Body of pancreas (tissue), 4 donors: ENCODE data around the gene GRIK4. TPM values are rescaled to one million over a fixed set of nuclear protein-coding genes. Genes with fewer than 3 reads are reported as not detected.

Experiments used
- ATAC-seq: fragments of 150-250 bp; one replicate; pipeline ENCODE4 v1.9.1; 2016
- DNase-seq, 4 donors: peaks; one replicate each; pipeline ENCODE4 v3.0.0-alpha.2; 2019
- H3K27ac ChIP-seq, 4 donors: fragments of 200-600 bp; sonication (generic); 1 replicate in 3 of 4; 2 replicates in 1 of 4; pipeline versions ENCODE4 v1.5.1 to v1.6.1; 2016 to 2019; ENCODE audit warnings: mild to moderate bottlenecking in 1 of 4, mixed read lengths in 1 of 4, moderate library complexity in 1 of 4
- H3K27me3 ChIP-seq, 2 donors: fragments of 200-600 bp; sonication (generic); one replicate each; pipeline ENCODE4 v1.6.0; 2016; ENCODE audit warnings: mild to moderate bottlenecking in 1 of 2
- H3K36me3 ChIP-seq, 2 donors: fragments of 200-600 bp; sonication (generic); replicated peaks in 1 of 2; 2 replicates each; pipeline ENCODE4 v1.5.1; 2016; ENCODE audit warnings: low read depth in 2 of 2; ENCODE audit not compliant: insufficient read depth in 1 of 2
- H3K4me1 ChIP-seq: fragments of 200-600 bp; sonication (generic); one replicate; pipeline ENCODE4 v1.6.0; 2016
- H3K4me3 ChIP-seq, 2 donors: fragments of 200-600 bp; sonication (generic); 1 replicate in 1 of 2; 2 replicates in 1 of 2; pipeline ENCODE4 v1.5.1; 2016 to 2019
- H3K9me3 ChIP-seq, 3 donors: fragments of 200-600 bp; sonication (generic); 1 replicate in 2 of 3; 2 replicates in 1 of 3; pipeline ENCODE4 v1.5.1; 2016
- POLR2A ChIP-seq, 3 donors: fragments of 450-650 bp; IDR thresholded peaks; one replicate each; pipeline ENCODE4 v1.6.1; 2016; ENCODE audit warnings: antibody characterized with exemption in 3 of 3, mild to moderate bottlenecking in 2 of 3
- WGBS, 2 donors: methylation state at CpG; one replicate each; pipeline ENCODE4 v1.1.5; 2017; 5-methylcytosine and 5-hydroxymethylcytosine counted together
- intact Hi-C: fragments of 100-400 bp; cut with DNase I; formaldehyde crosslinking; loops from one replicate; pipeline ENCODE4 v1.15.1; 2023
- total RNA-seq, 2 donors: library from RNA; depleted of rRNA; stranded (reverse); fragments of >200 nt; gene quantifications; one replicate each; pipeline ENCODE4 v1.1.0, GENCODE V29; 2016
- TF ChIP-seq, protein P1 (sequence below), 7 experiments: fragments of 450-650 bp in 4 of 7; fragments of 200-600 bp in 3 of 7; sonication (generic) in 3 of 7; IDR thresholded peaks; one replicate each; pipeline ENCODE4 v1.5.1; 2016 to 2019; ENCODE audit warnings: antibody characterized with exemption in 7 of 7

Gene GRIK4
- total RNA-seq, 2 donors from 2014 or later = not detected

DNA sequence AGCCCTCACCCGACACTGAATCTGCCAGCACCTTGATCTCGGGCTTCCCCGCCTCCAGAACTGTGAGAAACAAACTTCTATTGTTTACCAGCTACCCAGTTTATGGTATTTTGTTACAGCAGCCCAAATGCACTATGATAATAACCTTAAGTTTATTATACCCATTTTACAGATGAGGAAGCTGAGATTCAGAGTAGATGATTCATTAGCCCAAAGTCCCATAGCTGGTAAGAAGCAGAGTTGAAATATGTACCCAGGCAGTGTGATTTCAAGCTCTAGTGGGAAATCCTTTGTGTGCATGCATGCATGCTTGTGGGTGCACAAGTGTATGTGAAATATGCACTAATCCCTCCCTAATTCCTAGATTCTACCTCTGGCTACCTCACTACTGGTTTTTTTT lies 7.9 kb downstream of the GRIK4 start:
- Histone ChIP-seq H3K4me1 (no peaks in the 10 kb centered on the region), H3K27me3 (peaks cover 0 to 3% of the 10 kb centered on the region in 2 donors), H3K4me3 (no peak overlapping the region), H3K27ac (no peak overlapping the region), H3K9me3 (no peaks in the 10 kb centered on the region), H3K36me3 (no peaks in the 10 kb centered on the region)
- intact Hi-C loops = loop anchor here (10.0 kb wide), 1 partner anchor 435 kb away; no protein-coding TSS in a partner anchor
- ATAC-seq = no peak
- DNase-seq = no peak
- WGBS, 2 donors = 86 to 91% methylated on average over 3 of the region's 3 CpGs
- no peak for TF ChIP-seq POLR2A (IDR thresholded peaks at IDR 0.05)
- TF ChIP-seq, protein P1, sequence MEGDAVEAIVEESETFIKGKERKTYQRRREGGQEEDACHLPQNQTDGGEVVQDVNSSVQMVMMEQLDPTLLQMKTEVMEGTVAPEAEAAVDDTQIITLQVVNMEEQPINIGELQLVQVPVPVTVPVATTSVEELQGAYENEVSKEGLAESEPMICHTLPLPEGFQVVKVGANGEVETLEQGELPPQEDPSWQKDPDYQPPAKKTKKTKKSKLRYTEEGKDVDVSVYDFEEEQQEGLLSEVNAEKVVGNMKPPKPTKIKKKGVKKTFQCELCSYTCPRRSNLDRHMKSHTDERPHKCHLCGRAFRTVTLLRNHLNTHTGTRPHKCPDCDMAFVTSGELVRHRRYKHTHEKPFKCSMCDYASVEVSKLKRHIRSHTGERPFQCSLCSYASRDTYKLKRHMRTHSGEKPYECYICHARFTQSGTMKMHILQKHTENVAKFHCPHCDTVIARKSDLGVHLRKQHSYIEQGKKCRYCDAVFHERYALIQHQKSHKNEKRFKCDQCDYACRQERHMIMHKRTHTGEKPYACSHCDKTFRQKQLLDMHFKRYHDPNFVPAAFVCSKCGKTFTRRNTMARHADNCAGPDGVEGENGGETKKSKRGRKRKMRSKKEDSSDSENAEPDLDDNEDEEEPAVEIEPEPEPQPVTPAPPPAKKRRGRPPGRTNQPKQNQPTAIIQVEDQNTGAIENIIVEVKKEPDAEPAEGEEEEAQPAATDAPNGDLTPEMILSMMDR (IDR thresholded peaks at IDR 0.05) = no peak

GRCh38 chr11:120520091-120520822 lies 8.7 kb downstream of the GRIK4 start:
- TF ChIP-seq, protein P1 (IDR thresholded peaks at IDR 0.05) = no peak
- no peak for TF ChIP-seq POLR2A (IDR thresholded peaks at IDR 0.05)
- Histone ChIP-seq H3K9me3 (no peaks in the 10 kb centered on the region), H3K27ac (no peak overlapping the region), H3K36me3 (no peaks in the 10 kb centered on the region), H3K4me1 (no peaks in the 10 kb centered on the region), H3K27me3 (peaks cover 0 to 3% of the 10 kb centered on the region in 2 donors), H3K4me3 (no peak overlapping the region)
- intact Hi-C loops = no loop called here
- DNase-seq = no peak
- 79 to 86% methylated on average over 12 to 16 of the region's 16 CpGs for WGBS, 2 donors
- ATAC-seq = no peak

GRCh38 chr11:120521176-120521575 lies 9.6 kb downstream of the GRIK4 start:
- ATAC-seq (no peak), DNase-seq (no peak)
- no peaks in the 10 kb centered on the region for H3K9me3 ChIP-seq
- TF ChIP-seq POLR2A (IDR thresholded peaks at IDR 0.05) = no peak
- TF ChIP-seq, protein P1 (IDR thresholded peaks at IDR 0.05) = no peak
- 77 to 81% methylated on average over 7 of the region's 7 CpGs for WGBS, 2 donors
- peaks cover 0 to 3% of the 10 kb centered on the region in 2 donors for H3K27me3 ChIP-seq
- H3K4me3 ChIP-seq = no peak overlapping the region
- H3K4me1 ChIP-seq = no peaks in the 10 kb centered on the region
- H3K36me3 ChIP-seq = no peaks in the 10 kb centered on the region
- H3K27ac ChIP-seq = no peak overlapping the region
- intact Hi-C loops = no loop called here

GRCh38 chr11:120522021-120522420 lies 10.5 kb downstream of the GRIK4 start:
- TF ChIP-seq, protein P1 (IDR thresholded peaks at IDR 0.05) = no peak
- H3K27ac ChIP-seq = no peak overlapping the region
- DNase-seq = no peak
- intact Hi-C loops = no loop called here
- H3K36me3 ChIP-seq = no peaks in the 10 kb centered on the region
- peaks cover 0 to 3% of the 10 kb centered on the region in 2 donors for H3K27me3 ChIP-seq
- H3K4me3 ChIP-seq = no peak overlapping the region
- H3K4me1 ChIP-seq = no peaks in the 10 kb centered on the region
- 87 to 92% methylated on average over 11 of the region's 11 CpGs for WGBS, 2 donors
- ATAC-seq = no peak
- H3K9me3 ChIP-seq = no peaks in the 10 kb centered on the region

DNA sequence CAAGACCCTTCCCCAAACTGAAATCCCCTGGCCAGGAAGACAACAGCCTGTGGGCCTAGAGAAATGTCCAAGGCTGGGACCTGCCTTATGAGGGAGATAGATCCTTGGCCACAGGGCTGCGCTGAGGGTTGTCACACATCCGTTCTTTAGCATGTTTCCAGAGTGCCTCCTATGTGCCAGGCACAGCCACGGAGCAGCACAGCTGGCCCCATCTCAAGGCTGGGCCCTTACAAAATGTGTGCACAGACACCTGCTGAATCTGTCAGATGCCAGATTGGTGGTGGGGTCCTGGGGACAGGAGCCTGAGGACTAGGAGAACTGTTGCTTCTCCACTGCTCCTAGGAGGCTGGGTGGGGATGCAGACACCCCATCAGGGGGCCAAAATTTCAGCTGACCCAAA lies 11.2 kb downstream of the GRIK4 start:
- Histone ChIP-seq H3K36me3 (no peaks in the 10 kb centered on the region), H3K4me3 (no peak overlapping the region), H3K4me1 (no peaks in the 10 kb centered on the region), H3K9me3 (no peaks in the 10 kb centered on the region), H3K27me3 (peaks cover 0 to under 1% of the 10 kb centered on the region in 2 donors), H3K27ac (no peak overlapping the region)
- no peak for ATAC-seq
- 69 to 100% methylated on average over 2 to 3 of the region's 3 CpGs for WGBS, 2 donors
- intact Hi-C loops = no loop called here
- no peak for TF ChIP-seq POLR2A (IDR thresholded peaks at IDR 0.05)
- TF ChIP-seq, protein P1 (IDR thresholded peaks at IDR 0.05) = no peak
- DNase-seq = no peak
